T-cell (primary cell): ENCODE results near the gene USP3. TPM values are rescaled to one million over a fixed set of nuclear protein-coding genes. Genes with fewer than 3 reads are reported as not detected.

ENCODE experiments used
- ATAC-seq, 4 experiments: fragments of 200-7000 bp in 3 of 4; fragments of 150-1000 bp in 1 of 4; cut with Tn5 transposase; replicated peaks in 1 of 4; 1 replicate in 3 of 4; 2 replicates in 1 of 4; pipeline ENCODE4 v1.10.0; 2021; ENCODE audit warnings: moderate library complexity in 3 of 4, mild to moderate bottlenecking in 2 of 4, moderate number of reproducible peaks in 1 of 4
- CTCF ChIA-PET, 2 donors: fragments of 300-600 bp; sonication (Branson Sonifier 250); formaldehyde crosslinking; loops; one replicate each; lab custom pipeline; 2022; ENCODE audit warnings: antibody characterized with exemption in 2 of 2; lab: Charles Lee
- POLR2A ChIA-PET, 2 donors: fragments of 300-600 bp; sonication (Branson Sonifier 250); formaldehyde crosslinking; loops; one replicate each; lab custom pipeline; 2022; ENCODE audit warnings: antibody characterized with exemption in 2 of 2; lab: Charles Lee
- DNase-seq, 35 experiments: peaks; one replicate each; pipeline versions ENCODE4 v3.0.0 to v3.0.0-alpha.2; 2013 to 2023
- H3K27ac ChIP-seq: one replicate; pipeline ENCODE4 v1.5.1; 2013; ENCODE audit warnings: low read length
- H3K27me3 ChIP-seq, 2 experiments: replicated peaks in 1 of 2; 1 replicate in 1 of 2; 2 replicates in 1 of 2; pipeline versions ENCODE4 v1.6.1 to v1.7.0; 2013; ENCODE audit warnings: low read length in 1 of 2, mixed read lengths in 1 of 2; ENCODE audit not compliant: control insufficient read depth in 2 of 2, insufficient read depth in 2 of 2; ENCODE audit errors: extremely low read depth in 1 of 2
- H3K36me3 ChIP-seq, 2 donors: 1 replicate in 1 of 2; 2 replicates in 1 of 2; pipeline versions ENCODE4 v1.6.1 to v1.7.0; 2013; ENCODE audit warnings: low read length in 1 of 2; ENCODE audit not compliant: control insufficient read depth in 2 of 2, insufficient read depth in 1 of 2; ENCODE audit errors: extremely low read depth in 1 of 2
- H3K4me1 ChIP-seq, 2 experiments: 1 replicate in 1 of 2; 2 replicates in 1 of 2; pipeline versions ENCODE4 v1.6.1 to v1.7.0; 2013; ENCODE audit warnings: low read length in 2 of 2, mixed read lengths in 1 of 2; ENCODE audit not compliant: insufficient read depth in 2 of 2, control insufficient read depth in 1 of 2; ENCODE audit errors: extremely low read depth in 1 of 2
- H3K4me3 ChIP-seq, 2 donors: 1 replicate in 1 of 2; 2 replicates in 1 of 2; pipeline versions ENCODE4 v1.5.1 to v1.7.0; 2013; ENCODE audit warnings: mild to moderate bottlenecking in 2 of 2, low read length in 1 of 2, moderate library complexity in 1 of 2; ENCODE audit not compliant: control insufficient read depth in 1 of 2; ENCODE audit errors: extremely low read depth in 1 of 2
- H3K9me3 ChIP-seq: 2 replicates; pipeline ENCODE4 v1.7.0; 2013
- H3K27ac Mint-ChIP-seq, 2 donors: one replicate each; pipeline ENCODE4 v1.8.0; 2020 to 2021; ENCODE audit warnings: mild to moderate bottlenecking in 2 of 2, mixed read lengths in 2 of 2
- H3K27me3 Mint-ChIP-seq, 2 donors: one replicate each; pipeline ENCODE4 v1.8.0; 2021 to 2022; ENCODE audit warnings: mixed read lengths in 2 of 2
- H3K36me3 Mint-ChIP-seq: one replicate; pipeline ENCODE4 v1.8.0; 2021; ENCODE audit warnings: mixed read lengths
- H3K4me1 Mint-ChIP-seq, 3 donors: one replicate each; pipeline ENCODE4 v1.8.0; 2020 to 2022; ENCODE audit warnings: mixed read lengths in 3 of 3, mild to moderate bottlenecking in 1 of 3
- H3K4me3 Mint-ChIP-seq, 3 donors: one replicate each; pipeline ENCODE4 v1.8.0; 2020 to 2022; ENCODE audit warnings: mild to moderate bottlenecking in 3 of 3, mixed read lengths in 3 of 3, moderate library complexity in 3 of 3
- H3K9me3 Mint-ChIP-seq, 3 donors: one replicate each; pipeline ENCODE4 v1.8.0; 2020 to 2022; ENCODE audit warnings: mixed read lengths in 3 of 3
- WGBS: methylation state at CpG from one replicate; pipeline ENCODE4 v1.1.5; 2013; ENCODE audit warnings: missing lambda C conversion rate; ENCODE audit not compliant: insufficient coverage; 5-methylcytosine and 5-hydroxymethylcytosine counted together
- total RNA-seq, 35 experiments: library from RNA in 6 of 35; stranded (reverse) in 6 of 35; fragments of 120-200 nt in 1 of 35; gene quantifications; one replicate each; pipeline versions ENCODE4 v1.2.1 to v1.2.4 and lab custom pipeline; 2013 to 2026

The USP3 gene
- total RNA-seq, 5 donors from 2014 or later (not counting 1 experiment from before 2014, with no cell fraction given), result 123 to 265 (median 130) TPM

DNA sequence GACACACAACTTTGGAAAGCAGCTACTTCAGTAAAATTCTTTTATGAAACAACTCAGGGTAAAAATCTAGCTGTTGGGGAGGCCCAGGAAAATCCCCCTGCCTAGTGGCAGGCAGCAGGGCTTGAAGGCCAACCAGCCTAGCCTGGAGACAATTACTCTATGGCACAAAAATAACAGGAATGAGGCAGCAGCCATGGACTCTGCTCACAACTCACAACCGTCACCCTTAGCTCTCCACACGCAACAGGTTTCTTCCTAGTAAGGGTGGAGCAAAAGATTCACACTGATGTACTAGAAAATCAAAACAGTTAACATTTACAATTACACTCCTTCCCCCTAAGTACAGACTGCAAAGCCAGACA is 92.3 kb downstream of the USP3 start:
- H3K27me3 Mint-ChIP-seq, result no peaks in the 10 kb centered on the region
- ChIA-PET POLR2A (interaction anchor here (0.6 to 1.3 kb wide), 3 partner anchors 14 to 150 kb away, joined by 3 read pairs; no protein-coding TSS in a partner anchor), CTCF (interaction anchor here (0.6 to 1.6 kb wide), 3 partner anchors 8 to 27 kb away, joined by 3 to 4 read pairs (median 3); no protein-coding TSS in a partner anchor)
- ATAC-seq (no peak), DNase-seq (no peak)
- Histone ChIP-seq H3K36me3 (peaks cover 0 to 20% of the 10 kb centered on the region in 2 donors), H3K27ac (no peak overlapping the region), H3K27me3 (no peaks in the 10 kb centered on the region), H3K9me3 (no peaks in the 10 kb centered on the region), H3K4me3 (no peak overlapping the region), H3K4me1 (peaks cover 19 to 41% of the 10 kb centered on the region in 2 experiments)
- peak overlapping the region in 1 of 3 donors; percentile 10 for H3K4me3 Mint-ChIP-seq
- peaks cover 16% of the 10 kb centered on the region for H3K36me3 Mint-ChIP-seq
- no peaks in the 10 kb centered on the region for H3K9me3 Mint-ChIP-seq
- peaks cover 61 to 75% (median 71%) of the 10 kb centered on the region in 3 donors for H3K4me1 Mint-ChIP-seq
- WGBS, result no CpG with 5 or more reads among the region's 2 CpGs
- H3K27ac Mint-ChIP-seq, result peak overlapping the region; percentile 54 to 72

DNA sequence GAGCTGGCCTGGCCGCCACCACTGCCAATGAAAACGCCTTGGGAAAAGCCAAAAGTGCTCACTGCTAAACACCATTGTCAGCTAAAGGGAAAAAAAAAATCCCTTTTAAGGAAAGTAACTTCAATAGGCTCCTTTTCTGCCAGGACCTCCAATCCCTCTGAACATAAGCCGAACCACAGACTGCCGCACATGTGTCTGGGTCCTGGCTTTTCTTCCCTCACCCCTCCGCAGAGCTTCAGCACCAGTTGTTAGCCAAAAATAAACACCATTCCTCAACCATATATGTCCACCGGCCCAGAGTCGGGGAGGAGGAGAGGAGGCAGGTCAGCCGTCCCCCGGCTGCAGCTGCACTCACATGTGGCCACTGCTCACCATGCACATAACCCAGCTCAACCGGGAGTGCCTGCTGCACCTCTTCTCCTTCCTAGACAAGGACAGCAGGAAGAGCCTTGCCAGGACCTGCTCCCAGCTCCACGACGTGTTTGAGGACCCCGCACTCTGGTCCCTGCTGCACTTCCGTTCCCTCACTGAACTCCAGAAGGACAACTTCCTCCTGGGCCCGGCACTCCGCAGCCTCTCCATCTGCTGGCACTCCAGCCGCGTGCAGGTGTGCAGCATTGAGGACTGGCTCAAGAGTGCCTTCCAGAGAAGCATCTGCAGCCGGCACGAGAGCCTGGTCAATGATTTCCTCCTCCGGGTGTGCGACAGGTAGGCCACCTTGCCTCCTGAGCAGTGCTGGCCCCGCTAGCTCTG is 92.8 kb downstream of the USP3 start, which contains the start of gene FBXL22:
FBXL22 (plus strand) TSS at position 350 of the 753 bp plus-strand sequence; CDS start at position 356, 6 bp downstream.
- Mint-ChIP-seq H3K4me3 (peak within 1 kb of the TSS in 1 of 3 donors; percentile 86), H3K27ac (peak within 1 kb of the TSS; percentile 72 to 81), H3K4me1 (peaks cover 61 to 75% (median 71%) of the 10 kb centered on the region in 3 donors), H3K9me3 (no peaks in the 10 kb centered on the region), H3K27me3 (no peaks in the 10 kb centered on the region), H3K36me3 (peaks cover 14% of the 10 kb centered on the region)
- CTCF ChIA-PET, result interaction anchor here (0.6 to 1.6 kb wide), 2 partner anchors 13 to 26 kb away, joined by 3 to 4 read pairs; no protein-coding TSS in a partner anchor
- ATAC-seq (no peak), DNase-seq (no peak)
- H3K36me3 ChIP-seq, result peaks cover 0 to 18% of the 10 kb centered on the region in 2 donors
- POLR2A ChIA-PET, result interaction anchor here in 1 of 2 donors (1.3 kb wide), 1 partner anchor 115 kb away, joined by 3 read pairs; no protein-coding TSS in a partner anchor
- no peak within 1 kb of the TSS for H3K4me3 ChIP-seq
- H3K27me3 ChIP-seq, result no peaks in the 10 kb centered on the region
- WGBS, result 97% methylated on average over 22 of the region's 23 CpGs
- no peaks in the 10 kb centered on the region for H3K9me3 ChIP-seq
- H3K4me1 ChIP-seq, result peaks cover 23 to 42% of the 10 kb centered on the region in 2 experiments
- no peak within 1 kb of the TSS for H3K27ac ChIP-seq

DNA sequence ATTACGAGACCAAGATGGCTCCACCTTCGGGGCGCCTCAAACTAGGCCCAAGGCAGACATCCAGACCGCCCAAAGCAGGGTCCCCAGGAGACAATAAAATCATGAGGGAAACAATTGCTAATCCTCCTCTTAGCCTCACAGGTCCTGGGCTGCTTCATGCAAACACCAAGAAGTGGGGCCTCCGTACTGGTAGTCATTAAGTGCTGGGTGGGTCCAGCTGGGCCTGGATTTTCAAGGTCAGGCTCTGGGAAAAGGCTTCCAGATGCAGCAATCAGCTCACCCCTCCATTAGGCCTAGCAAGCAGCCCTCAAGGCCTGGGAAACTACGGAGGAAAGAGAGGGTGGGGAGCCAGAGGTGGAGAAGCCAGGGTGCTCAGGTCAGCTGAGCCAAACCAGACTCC is 93.4 kb downstream of the USP3 start:
- no peak overlapping the region for H3K4me3 Mint-ChIP-seq
- Histone ChIP-seq H3K27ac (no peak overlapping the region), H3K27me3 (no peaks in the 10 kb centered on the region), H3K4me3 (no peak overlapping the region), H3K9me3 (no peaks in the 10 kb centered on the region), H3K4me1 (peaks cover 20 to 44% of the 10 kb centered on the region in 2 experiments), H3K36me3 (peaks cover 0 to 17% of the 10 kb centered on the region in 2 donors)
- ChIA-PET CTCF (interaction anchor here (0.6 to 1.0 kb wide), 2 partner anchors 131 to 1529 kb away, joined by 3 to 4 read pairs; no protein-coding TSS in a partner anchor), POLR2A (interaction anchor here in 1 of 2 donors (1.3 kb wide), 1 partner anchor 116 kb away, joined by 3 read pairs; no protein-coding TSS in a partner anchor)
- H3K27me3 Mint-ChIP-seq, result no peaks in the 10 kb centered on the region
- ATAC-seq (no peak), DNase-seq (no peak)
- no peaks in the 10 kb centered on the region for H3K9me3 Mint-ChIP-seq
- WGBS, result 97% methylated on average over 5 of the region's 6 CpGs
- peak overlapping the region in 1 of 2 donors; percentile 34 for H3K27ac Mint-ChIP-seq
- peaks cover 12% of the 10 kb centered on the region for H3K36me3 Mint-ChIP-seq
- H3K4me1 Mint-ChIP-seq, result peaks cover 63 to 75% (median 72%) of the 10 kb centered on the region in 3 donors

DNA sequence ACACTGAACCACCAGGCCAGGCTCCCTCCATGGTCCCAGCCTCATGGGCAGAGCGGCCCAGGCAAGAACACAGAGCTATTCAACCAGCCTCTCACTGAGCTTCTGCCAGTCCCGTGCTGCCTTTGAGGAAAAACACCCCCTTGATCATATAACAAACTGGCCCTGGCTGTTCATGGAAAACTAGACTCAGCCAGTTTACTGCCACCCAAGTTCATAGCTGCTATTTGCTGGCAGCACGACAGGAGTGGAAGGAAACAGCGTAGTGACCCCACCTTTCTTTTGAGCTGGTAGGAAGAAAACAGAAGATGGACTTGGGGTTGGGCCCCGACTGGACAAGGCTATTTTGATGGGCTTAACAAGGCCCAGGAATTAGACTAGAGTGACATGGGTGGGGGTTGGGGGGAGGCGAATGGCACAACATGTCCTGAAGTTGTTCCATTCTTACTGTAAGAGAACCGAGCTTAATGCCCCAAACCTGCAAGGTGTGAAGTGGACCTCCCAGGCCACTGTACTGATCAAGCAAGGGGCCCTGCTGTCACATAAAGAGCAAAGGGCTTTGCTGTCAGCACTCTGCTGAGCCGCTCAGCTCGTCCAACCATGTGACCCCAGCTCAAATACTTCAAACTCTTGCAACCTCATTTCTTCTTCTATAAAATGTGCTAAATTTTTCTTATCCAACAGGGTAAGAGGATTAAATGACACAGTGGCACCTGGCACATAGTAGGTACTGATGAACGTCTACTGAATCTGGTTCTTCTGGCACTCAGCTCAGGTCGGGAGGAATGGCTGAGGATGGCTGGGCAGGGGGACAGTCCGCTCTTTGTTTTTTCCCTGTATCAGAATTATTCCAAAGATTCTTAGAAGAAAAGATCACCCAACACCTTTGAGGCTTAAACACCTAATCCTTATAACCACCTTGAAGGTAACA is 94.3 kb downstream of the USP3 start:
- no peak for ATAC-seq
- H3K27ac ChIP-seq, result no peak overlapping the region
- no peak overlapping the region for H3K4me3 ChIP-seq
- peaks cover 19 to 44% of the 10 kb centered on the region in 2 experiments for H3K4me1 ChIP-seq
- ChIA-PET CTCF (interaction anchor here (0.6 to 2.1 kb wide), 6 partner anchors 9 to 1528 kb away, joined by 3 to 7 read pairs (median 4); no protein-coding TSS in a partner anchor), POLR2A (interaction anchor here in 1 of 2 donors (0.6 to 0.8 kb wide), 2 partner anchors 119 to 1239 kb away, joined by 3 to 15 read pairs; no protein-coding TSS in a partner anchor)
- H3K36me3 ChIP-seq, result peaks cover 0 to 8% of the 10 kb centered on the region in 2 donors
- Mint-ChIP-seq H3K4me3 (peak overlapping the region; percentile 81 to 88 (median 86)), H3K27me3 (no peaks in the 10 kb centered on the region), H3K36me3 (peaks cover 5% of the 10 kb centered on the region), H3K9me3 (no peaks in the 10 kb centered on the region), H3K27ac (peak overlapping the region; percentile 85 to 89), H3K4me1 (peaks cover 56 to 73% (median 69%) of the 10 kb centered on the region in 3 donors)
- no peaks in the 10 kb centered on the region for H3K27me3 ChIP-seq
- no peak for DNase-seq
- 78% methylated on average over 4 of the region's 12 CpGs for WGBS
- no peaks in the 10 kb centered on the region for H3K9me3 ChIP-seq

DNA sequence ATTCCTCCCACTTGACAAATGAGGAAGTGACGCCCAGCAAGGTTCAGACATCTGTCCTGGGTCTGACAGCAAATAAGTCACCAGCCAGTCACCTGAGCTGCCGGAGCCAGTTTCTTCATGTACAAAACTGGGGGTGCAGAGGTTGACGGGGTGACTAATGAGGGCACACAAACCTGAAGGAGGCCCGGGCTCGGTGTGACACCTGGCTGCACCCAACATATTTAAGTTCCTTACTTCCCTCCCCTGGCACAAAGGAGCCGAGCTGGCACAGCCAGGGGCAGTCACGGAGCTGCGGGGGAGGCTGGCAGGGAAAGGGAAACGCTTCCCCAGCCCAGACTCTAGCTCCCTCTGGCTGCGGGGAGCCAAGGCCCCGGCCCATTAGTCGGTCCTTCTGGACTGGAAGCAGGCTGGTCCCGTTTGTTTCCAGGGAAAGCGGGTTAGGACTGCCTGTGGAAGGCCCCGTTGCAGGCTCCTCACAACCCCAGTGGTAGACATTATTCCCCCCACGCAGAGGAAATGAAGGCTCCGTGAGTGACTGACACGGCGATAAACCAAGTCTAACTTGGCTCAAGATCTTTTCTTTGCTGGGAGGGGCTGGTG is 95.1 kb downstream of the USP3 start:
- H3K4me1 ChIP-seq, result peaks cover 19 to 44% of the 10 kb centered on the region in 2 experiments
- DNase-seq (peak in 18 of 35 experiments; percentile 6 to 49 (median 20)), ATAC-seq (no peak)
- Mint-ChIP-seq H3K27me3 (no peaks in the 10 kb centered on the region), H3K9me3 (no peaks in the 10 kb centered on the region), H3K27ac (peak overlapping the region; percentile 85 to 89), H3K4me3 (peak overlapping the region; percentile 81 to 88 (median 86)), H3K36me3 (peaks cover 3% of the 10 kb centered on the region), H3K4me1 (peaks cover 54 to 66% (median 65%) of the 10 kb centered on the region in 3 donors)
- no peaks in the 10 kb centered on the region for H3K9me3 ChIP-seq
- CTCF ChIA-PET, result interaction anchor here (0.7 to 2.1 kb wide), 6 partner anchors 10 to 133 kb away, joined by 3 to 7 read pairs (median 4); no protein-coding TSS in a partner anchor
- 14% methylated on average over 14 of the region's 19 CpGs for WGBS
- POLR2A ChIA-PET, result interaction anchor here in 1 of 2 donors (0.8 kb wide), 1 partner anchor 120 kb away, joined by 3 read pairs; no protein-coding TSS in a partner anchor
- no peaks in the 10 kb centered on the region for H3K27me3 ChIP-seq
- peak overlapping the region; percentile 67 for H3K27ac ChIP-seq
- peaks cover 0 to under 1% of the 10 kb centered on the region in 2 donors for H3K36me3 ChIP-seq
- peak overlapping the region; percentile 74 to 79 for H3K4me3 ChIP-seq
